Neuronal stem cell (in vitro differentiated cells): ENCODE measurements around the gene SNIP1. TPM values are rescaled to one million over a fixed set of nuclear protein-coding genes. Genes with fewer than 3 reads are reported as not detected.

Experiments
- DNase-seq: peaks from one replicate; pipeline ENCODE4 v3.0.0-alpha.2; 2013; ENCODE audit warnings: low spot score
- H2AFZ ChIP-seq: one replicate; pipeline ENCODE4 v1.6.1; 2013; ENCODE audit warnings: mild to moderate bottlenecking, low read length, inconsistent platforms
- H2AK5ac ChIP-seq: 2 replicates; pipeline ENCODE4 v1.6.1; 2013; ENCODE audit warnings: low read depth, mild to moderate bottlenecking, inconsistent platforms, low read length, moderate library complexity, mixed read lengths
- H2BK120ac ChIP-seq: 2 replicates; pipeline ENCODE4 v1.6.1; 2013; ENCODE audit warnings: low read depth, mild to moderate bottlenecking, inconsistent platforms, low read length, moderate library complexity, mixed read lengths
- H2BK12ac ChIP-seq: one replicate; pipeline ENCODE4 v1.6.1; 2013; ENCODE audit warnings: low read length, inconsistent platforms
- H2BK15ac ChIP-seq: 2 replicates; pipeline ENCODE4 v1.6.1; 2013; ENCODE audit warnings: mild to moderate bottlenecking, low read length, inconsistent platforms, mixed read lengths
- H2BK5ac ChIP-seq: one replicate; pipeline ENCODE4 v1.6.1; 2013; ENCODE audit warnings: inconsistent platforms, mild to moderate bottlenecking, low read length, moderate library complexity
- H3K14ac ChIP-seq: one replicate; pipeline ENCODE4 v1.6.1; 2013; ENCODE audit warnings: low read length, inconsistent platforms
- H3K18ac ChIP-seq: 2 replicates; pipeline ENCODE4 v1.6.1; 2013; ENCODE audit warnings: low read length, inconsistent platforms
- H3K23ac ChIP-seq: 2 replicates; pipeline ENCODE4 v1.6.1; 2013; ENCODE audit warnings: low read depth, mild to moderate bottlenecking, mixed read lengths, low read length, inconsistent platforms; ENCODE audit not compliant: poor library complexity
- H3K27ac ChIP-seq: replicated peaks from 3 replicates; pipeline ENCODE4 v1.5.1; 2013; ENCODE audit warnings: low read length, inconsistent platforms
- H3K27me3 ChIP-seq, 3 experiments: 2 replicates each; pipeline ENCODE4 v1.6.1; 2013; ENCODE audit warnings: low read length in 3 of 3, mild to moderate bottlenecking in 2 of 3, inconsistent platforms in 1 of 3, low read depth in 1 of 3, mixed read lengths in 1 of 3, moderate library complexity in 1 of 3; ENCODE audit not compliant: control insufficient read depth in 3 of 3, insufficient read depth in 3 of 3
- H3K36me3 ChIP-seq, 2 donors: replicated peaks in 1 of 2; 2 replicates each; pipeline ENCODE4 v1.6.1; 2013; ENCODE audit warnings: low read length in 2 of 2; ENCODE audit not compliant: control insufficient read depth in 2 of 2, insufficient read depth in 2 of 2
- H3K4ac ChIP-seq: 2 replicates; pipeline ENCODE4 v1.6.1; 2013; ENCODE audit warnings: inconsistent platforms, mild to moderate bottlenecking, low read length, moderate library complexity
- H3K4me1 ChIP-seq, 2 donors: 1 replicate in 1 of 2; 2 replicates in 1 of 2; pipeline ENCODE4 v1.6.1; 2013; ENCODE audit warnings: low read length in 2 of 2, low read depth in 1 of 2; ENCODE audit not compliant: control insufficient read depth in 2 of 2, insufficient read depth in 1 of 2
- H3K4me2 ChIP-seq: one replicate; pipeline ENCODE4 v1.6.1; 2013; ENCODE audit warnings: mild to moderate bottlenecking, low read length, inconsistent platforms; ENCODE audit not compliant: insufficient read depth, poor library complexity, severe bottlenecking
- H3K4me3 ChIP-seq, 2 donors: 2 replicates each; pipeline ENCODE4 v1.5.1; 2013; ENCODE audit warnings: low read length in 2 of 2, mild to moderate bottlenecking in 2 of 2, inconsistent platforms in 1 of 2, moderate library complexity in 1 of 2
- H3K79me1 ChIP-seq: one replicate; pipeline ENCODE4 v1.6.1; 2013; ENCODE audit warnings: low read depth, mild to moderate bottlenecking, inconsistent platforms, low read length, moderate library complexity
- H3K9ac ChIP-seq: one replicate; pipeline ENCODE4 v1.6.1; 2013; ENCODE audit warnings: mild to moderate bottlenecking, low read depth, low read length, inconsistent platforms; ENCODE audit not compliant: poor library complexity
- H3K9me3 ChIP-seq, 2 donors: replicated peaks in 1 of 2; 2 replicates each; pipeline versions ENCODE3 to v1.6.1; 2013; ENCODE audit warnings: low read length in 2 of 2, mild to moderate bottlenecking in 2 of 2, inconsistent platforms in 1 of 2, low read depth in 1 of 2, mixed read lengths in 1 of 2, moderate library complexity in 1 of 2; ENCODE audit not compliant: control insufficient read depth in 2 of 2, insufficient read depth in 1 of 2
- H4K8ac ChIP-seq: one replicate; pipeline ENCODE4 v1.6.1; 2013; ENCODE audit warnings: low read depth, mild to moderate bottlenecking, inconsistent platforms, low read length, moderate library complexity
- H4K91ac ChIP-seq: one replicate; pipeline ENCODE4 v1.6.1; 2013; ENCODE audit warnings: low read length, low read depth, mild to moderate bottlenecking, inconsistent platforms; ENCODE audit not compliant: poor library complexity
- WGBS, 2 donors: extraction: QIAGEN DNeasy Blood & Tissue Kit; methylation state at CpG; one replicate each; pipeline ENCODE4 v1.1.7; 2013; ENCODE audit warnings: missing lambda C conversion rate in 2 of 2, mixed read lengths in 1 of 2; ENCODE audit not compliant: insufficient read length in 2 of 2, insufficient replicate concordance in 1 of 2; ENCODE audit errors: extremely low coverage in 2 of 2; 5-methylcytosine and 5-hydroxymethylcytosine counted together
- small RNA-seq: library from polyadenylated mRNA; stranded (forward); fragments of <200 nt; extraction: miRNeasy Mini kit (QIAGEN cat#:217004); gene quantifications from one replicate; pipeline ENCODE3, GENCODE V24; 2013; ENCODE audit not compliant: insufficient read depth

Gene SNIP1

DNA sequence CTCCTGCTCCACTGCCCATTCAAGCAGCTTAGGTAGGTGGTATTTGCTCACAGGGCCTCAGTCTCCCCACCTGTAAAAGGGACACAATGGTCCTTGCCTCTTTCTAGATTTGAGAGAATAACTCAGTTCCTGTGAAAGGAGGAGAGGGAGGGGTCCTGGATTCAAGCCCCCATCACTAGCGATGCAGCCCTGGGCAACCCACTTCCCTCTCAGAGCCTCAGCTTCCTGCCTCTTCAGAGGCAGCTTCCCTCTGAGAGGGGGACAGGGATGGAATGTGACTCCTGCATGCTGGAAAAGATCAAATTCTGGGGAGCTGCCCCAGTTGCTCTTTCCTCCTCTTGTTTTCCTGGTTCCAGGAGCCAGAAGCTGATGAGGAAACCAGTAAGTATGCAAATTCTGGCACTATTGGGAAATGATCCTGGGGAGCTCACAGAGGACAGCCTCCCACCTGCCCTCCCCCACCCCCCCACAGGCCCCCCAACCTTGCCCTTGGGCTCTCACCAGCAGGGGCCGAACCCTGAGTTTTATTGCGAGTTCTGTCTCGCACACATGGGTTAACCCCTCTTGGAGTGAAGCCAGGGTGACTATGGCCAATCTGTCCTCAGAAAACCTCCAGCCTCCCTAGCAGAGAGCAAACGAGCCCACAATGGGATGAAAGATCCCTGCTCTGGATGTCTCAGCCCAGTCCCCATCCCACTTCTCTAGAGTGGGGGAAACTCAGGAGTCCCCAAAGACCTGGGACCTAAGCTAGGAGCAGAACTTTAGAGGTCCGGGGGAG is 68.0 kb downstream of the SNIP1 start:
- H3K4me2 ChIP-seq: no peak overlapping the region
- H2BK5ac ChIP-seq: no peak overlapping the region
- peaks cover 21 to 70% of the 10 kb centered on the region in 2 donors for H3K36me3 ChIP-seq
- H2AK5ac ChIP-seq: no peak overlapping the region
- no peaks in the 10 kb centered on the region for H3K27me3 ChIP-seq
- no peak overlapping the region for H4K8ac ChIP-seq
- H3K4me1 ChIP-seq: peaks cover 0 to 2% of the 10 kb centered on the region in 2 donors
- no CpG with 5 or more reads among the region's 6 CpGs for WGBS, 2 donors
- H3K18ac ChIP-seq: no peak overlapping the region
- no peak overlapping the region for H3K23ac ChIP-seq
- DNase-seq: no peak
- no peak overlapping the region for H2BK12ac ChIP-seq
- no peaks in the 10 kb centered on the region for H3K79me1 ChIP-seq
- no peak overlapping the region for H2BK15ac ChIP-seq
- H4K91ac ChIP-seq: no peak overlapping the region
- H2AFZ ChIP-seq: no peak overlapping the region
- H3K4me3 ChIP-seq: no peak overlapping the region
- H3K4ac ChIP-seq: no peak overlapping the region
- no peaks in the 10 kb centered on the region for H3K9me3 ChIP-seq
- no peak overlapping the region for H3K14ac ChIP-seq
- no peak overlapping the region for H2BK120ac ChIP-seq
- no peak overlapping the region for H3K9ac ChIP-seq
- H3K27ac ChIP-seq: no peak overlapping the region

Small RNA genes lying within 50 kb of the gene (small RNA-seq; reads per million reads assigned to genes)
- not detected for gene AL034379.1
- gene MIR5581: 6.7 reads per million, percentile 37 among the genes with 10 or more reads in this experiment
